Keratinocyte (primary cell): ENCODE measurements around the gene ICAM4.

Experiments
- CTCF ChIP-seq, 3 experiments: IDR thresholded peaks in 1 of 3; conservative IDR thresholded peaks in 1 of 3; optimal IDR thresholded peaks in 1 of 3; 2 replicates in 2 of 3; 3 replicates in 1 of 3; pipeline versions ENCODE3 to v1.5.1; 2011; ENCODE audit warnings: low read length in 3 of 3, mild to moderate bottlenecking in 3 of 3, moderate library complexity in 2 of 3, control low read depth in 1 of 3, inconsistent platforms in 1 of 3; ENCODE audit not compliant: insufficient read depth in 2 of 3; ENCODE audit errors: extremely low read depth in 1 of 3
- EZH2 ChIP-seq: IDR thresholded peaks from one replicate; pipeline ENCODE4 v1.6.1; 2012; ENCODE audit warnings: inconsistent platforms, mild to moderate bottlenecking, low read length, moderate library complexity

GRCh38 chr19:10317045-10317856 lies 30.5 kb downstream of the ICAM4 start:
- TF ChIP-seq CTCF (optimal IDR thresholded peaks at IDR 0.05 in 1 of 3, IDR thresholded peaks at IDR 0.05 in 1 of 3, conservative IDR thresholded peaks at IDR 0.05 in 1 of 3; ENCODE audit: extremely low read depth in 1 of 3, insufficient read depth in 2 of 3, low read length in 3 of 3) (no peak), EZH2 (no peak)
